A549 (cell line): ENCODE measurements around the gene DIPK1B. TPM values are rescaled to one million over a fixed set of nuclear protein-coding genes. Genes with fewer than 3 reads are reported as not detected.

ENCODE experiments used
- ATAC-seq, 2 experiments: fragments of 200-7000 bp in 1 of 2; fragments of >200 bp in 1 of 2; cut with Nextera tagmentation in 1 of 2; cut with Tn5 transposase in 1 of 2; 3 replicates each; pipeline versions ENCODE4 v1.8.0 to v1.9.1; 2018 to 2020; ENCODE audit warnings: mild to moderate bottlenecking in 1 of 2, moderate library complexity in 1 of 2
- CTCF ChIA-PET: fragments of 300-600 bp; sonication (Branson Sonifier 250); formaldehyde crosslinking; extraction: SDS; loops from one replicate; lab custom pipeline; 2021; ENCODE audit warnings: antibody characterized with exemption, inconsistent platforms; lab: Yijun Ruan, JAX
- POLR2A ChIA-PET: fragments of 350-600 bp; formaldehyde crosslinking; extraction: SDS; loops from one replicate; lab custom pipeline; 2021; ENCODE audit warnings: antibody characterized with exemption, inconsistent platforms; lab: Yijun Ruan, JAX
- DNase-seq, 2 experiments: peaks; one replicate each; pipeline versions ENCODE4 v3.0.0 to v3.0.0-alpha.2; 2011 to 2016; ENCODE audit warnings: low read depth in 1 of 2, low spot score in 1 of 2
- FAIRE-seq: peaks from 2 replicates; lab custom pipeline; 2011; peaks lifted over from hg19 to GRCh38; lab: Jason Lieb, UNC
- H3K27ac ChIP-seq, 2 experiments: fragments of >200 bp; sonication (Bioruptor Twin); formaldehyde crosslinking; 3 replicates each; pipeline ENCODE4 v1.5.1; 2016 to 2017
- H3K4me1 ChIP-seq: fragments of >200 bp; sonication (Bioruptor Twin); formaldehyde crosslinking; 3 replicates; pipeline ENCODE4 v1.6.1; 2016
- H3K4me2 ChIP-seq: fragments of >200 bp; sonication (Bioruptor Twin); formaldehyde crosslinking; 3 replicates; pipeline ENCODE4 v1.6.1; 2016
- H3K4me3 ChIP-seq: fragments of >200 bp; sonication (Bioruptor Twin); formaldehyde crosslinking; 3 replicates; pipeline ENCODE4 v1.5.1; 2016
- H3K9me3 ChIP-seq: fragments of >200 bp; sonication (Bioruptor Twin); formaldehyde crosslinking; 3 replicates; pipeline ENCODE4 v1.6.1; 2016
- CEBPB ChIP-seq, 2 experiments: fragments of >200 bp in 1 of 2; sonication (Bioruptor Twin) in 1 of 2; formaldehyde crosslinking in 1 of 2; IDR thresholded peaks; 2 replicates each; pipeline ENCODE4 v1.6.1; 2012 to 2016
- CHD4 ChIP-seq: fragments of 200-600 bp; sonication (generic); IDR thresholded peaks from 2 replicates; pipeline ENCODE4 v1.6.1; 2016; ENCODE audit warnings: antibody characterized with exemption, mild to moderate bottlenecking, borderline replicate concordance
- EHF ChIP-seq: fragments of 250-450 bp; sonication (Bioruptor Pico); IDR thresholded peaks from 2 replicates; pipeline ENCODE4 v1.5.0; 2020; ENCODE audit warnings: mild to moderate bottlenecking
- ELK1 ChIP-seq: fragments of 150-350 bp; IDR thresholded peaks from 2 replicates; pipeline ENCODE4 v1.6.1; 2014; ENCODE audit warnings: low read depth, mild to moderate bottlenecking, low read length
- FOSB ChIP-seq: fragments of 250-450 bp; sonication (Bioruptor Pico); IDR thresholded peaks from 2 replicates; pipeline ENCODE4 v1.5.0; 2020; ENCODE audit warnings: mild to moderate bottlenecking, moderate library complexity
- GATA3 ChIP-seq: IDR thresholded peaks from 2 replicates; pipeline ENCODE4 v1.6.1; 2012; ENCODE audit warnings: borderline replicate concordance
- HMGXB4 ChIP-seq: fragments of 250-450 bp; sonication (Bioruptor Pico); IDR thresholded peaks from 2 replicates; pipeline ENCODE4 v1.5.0; 2021; ENCODE audit warnings: mild to moderate bottlenecking, moderate library complexity, borderline replicate concordance
- HOXB13 ChIP-seq: fragments of 250-450 bp; sonication (Bioruptor Pico); IDR thresholded peaks from 2 replicates; pipeline ENCODE4 v1.5.0; 2020; ENCODE audit warnings: low read depth, mild to moderate bottlenecking, moderate library complexity
- HOXB5 ChIP-seq: fragments of 250-450 bp; sonication (Bioruptor Pico); IDR thresholded peaks from 2 replicates; pipeline ENCODE4 v1.5.0; 2020; ENCODE audit warnings: mild to moderate bottlenecking, moderate library complexity
- JUN ChIP-seq, 2 experiments: fragments of >200 bp; sonication (Bioruptor Twin); formaldehyde crosslinking; IDR thresholded peaks; 2 replicates in 1 of 2; 3 replicates in 1 of 2; pipeline ENCODE4 v1.6.1; 2016 to 2017
- JUNB ChIP-seq: fragments of >200 bp; sonication (Bioruptor Twin); formaldehyde crosslinking; IDR thresholded peaks from 2 replicates; pipeline ENCODE4 v1.6.1; 2016
- KDM1A ChIP-seq: fragments of 200-600 bp; sonication (generic); IDR thresholded peaks from 2 replicates; pipeline ENCODE4 v1.6.1; 2016; ENCODE audit warnings: low read depth, mild to moderate bottlenecking
- MAZ ChIP-seq: fragments of 150-350 bp; IDR thresholded peaks from 2 replicates; pipeline ENCODE4 v1.6.1; 2014; ENCODE audit warnings: antibody characterized with exemption, low read depth, low read length, borderline replicate concordance
- NPAS2 ChIP-seq: fragments of 250-450 bp; sonication (Bioruptor Pico); IDR thresholded peaks from 2 replicates; pipeline ENCODE4 v1.8.0; 2022; ENCODE audit warnings: mild to moderate bottlenecking, moderate library complexity, borderline replicate concordance
- NR3C1 ChIP-seq: fragments of >200 bp; sonication (Bioruptor Twin); formaldehyde crosslinking; IDR thresholded peaks from 3 replicates; pipeline ENCODE4 v1.6.1; 2017
- PBX3 ChIP-seq: IDR thresholded peaks from 2 replicates; pipeline ENCODE4 v1.6.1; 2012
- PHF8 ChIP-seq: fragments of 200-600 bp; sonication (generic); IDR thresholded peaks from 2 replicates; pipeline ENCODE4 v1.6.1; 2016; ENCODE audit warnings: low read depth, mild to moderate bottlenecking, antibody characterized with exemption, moderate library complexity, borderline replicate concordance
- POLR2A ChIP-seq: IDR thresholded peaks from 2 replicates; pipeline ENCODE4 v1.6.1; 2012; ENCODE audit warnings: mild to moderate bottlenecking, low read length
- POLR2AphosphoS2 ChIP-seq: conservative IDR thresholded peaks from 2 replicates; pipeline ENCODE4 v1.6.1; 2012; ENCODE audit warnings: low read length, improper control_type of control experiment, inconsistent platforms
- RAD21 ChIP-seq, 2 experiments: fragments of >200 bp in 1 of 2; sonication (Bioruptor Twin) in 1 of 2; formaldehyde crosslinking in 1 of 2; IDR thresholded peaks in 1 of 2; conservative IDR thresholded peaks in 1 of 2; 2 replicates in 1 of 2; 3 replicates in 1 of 2; pipeline ENCODE4 v1.6.1; 2012 to 2018; ENCODE audit warnings: inconsistent platforms in 1 of 2
- RCOR1 ChIP-seq: fragments of 150-350 bp; IDR thresholded peaks from 2 replicates; pipeline ENCODE4 v1.6.1; 2014; ENCODE audit warnings: antibody characterized with exemption, low read length, low read depth
- RFX5 ChIP-seq: fragments of 450-650 bp; IDR thresholded peaks from 2 replicates; pipeline ENCODE4 v1.7.1; 2014; ENCODE audit warnings: antibody characterized with exemption, mild to moderate bottlenecking, moderate library complexity
- SMC3 ChIP-seq: fragments of >200 bp; sonication (Bioruptor Twin); formaldehyde crosslinking; IDR thresholded peaks from 3 replicates; pipeline ENCODE4 v1.6.1; 2018; ENCODE audit warnings: inconsistent platforms
- SREBF2 ChIP-seq: fragments of 450-650 bp; IDR thresholded peaks from 2 replicates; pipeline ENCODE4 v1.6.1; 2014; ENCODE audit warnings: mild to moderate bottlenecking, moderate library complexity
- USF2 ChIP-seq: fragments of 450-650 bp; IDR thresholded peaks from 2 replicates; pipeline ENCODE4 v1.6.1; 2014; ENCODE audit warnings: antibody characterized with exemption
- ZC3H11A ChIP-seq: fragments of 450-650 bp; IDR thresholded peaks from 2 replicates; pipeline ENCODE4 v1.6.1; 2014; ENCODE audit warnings: antibody characterized with exemption, mild to moderate bottlenecking
- ZNF302 ChIP-seq: fragments of 250-450 bp; sonication (Bioruptor Pico); IDR thresholded peaks from 2 replicates; pipeline ENCODE4 v1.9.0; 2021; ENCODE audit warnings: inconsistent platforms, mild to moderate bottlenecking, moderate library complexity
- ZSCAN20 ChIP-seq: fragments of 250-450 bp; sonication (Bioruptor Pico); IDR thresholded peaks from 2 replicates; pipeline ENCODE4 v1.8.0; 2022; ENCODE audit warnings: mild to moderate bottlenecking, moderate library complexity
- WGBS: methylation state at CpG from one replicate; pipeline ENCODE4 v1.1.6; 2017; ENCODE audit errors: missing lambda C conversion rate; 5-methylcytosine and 5-hydroxymethylcytosine counted together
- polyA plus RNA-seq, 4 experiments: library from polyadenylated mRNA; depleted of rRNA in 3 of 4; stranded (reverse); fragments of >200 nt; fragmentation: RNase III in 1 of 4; extraction: RNeasy Plus Mini Kit Qiagen cat#74134 plus additional on column Dnase treatment in 1 of 4; gene quantifications; 2 replicates in 3 of 4; 3 replicates in 1 of 4; pipeline ENCODE4 v1.2.3, GENCODE V29; 2011 to 2017

The DIPK1B gene
- polyA plus RNA-seq, 2 of the 4 experiments (the other 2 are of a cell fraction), result 6.7 TPM

DNA sequence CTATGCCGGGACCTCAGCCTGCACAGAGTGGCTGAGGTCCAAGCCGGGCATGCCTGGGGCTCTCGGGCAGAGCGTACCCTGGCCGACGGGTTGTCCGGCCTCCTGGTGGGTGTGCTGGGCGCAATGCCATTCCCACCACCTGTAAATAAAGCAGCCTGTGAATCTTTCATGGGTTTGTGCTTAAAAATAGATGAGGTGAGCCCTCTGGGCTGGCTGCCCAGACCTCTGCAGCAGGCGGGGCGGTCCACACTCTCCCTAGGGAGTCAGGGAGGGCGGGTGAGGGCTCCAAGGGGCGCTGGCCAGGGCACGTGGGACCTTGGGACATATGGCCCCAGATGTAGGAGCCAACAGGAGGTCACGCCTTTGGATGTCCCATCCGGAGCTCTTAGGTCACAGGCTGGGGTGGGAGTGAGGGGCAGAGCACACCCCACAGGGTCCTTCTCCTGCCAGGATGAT, 21.5 kb upstream of the DIPK1B start:
- no peak for FAIRE-seq
- Histone ChIP-seq H3K27ac (peak overlapping the region in 1 of 2 experiments; percentile 87; a peak in 3 of 6 replicates), H3K4me1 (peaks cover 64% of the 10 kb centered on the region), H3K9me3 (no peaks in the 10 kb centered on the region), H3K4me2 (no peak overlapping the region), H3K4me3 (no peak overlapping the region)
- ATAC-seq, result no peak
- TF ChIP-seq HMGXB4 (CRISPR knock-in tag), result no peak
- no peak for TF ChIP-seq ELK1
- no peak for TF ChIP-seq EHF (CRISPR knock-in tag)
- TF ChIP-seq POLR2A, result no peak
- TF ChIP-seq FOSB, result no peak
- no peak for TF ChIP-seq SMC3
- TF ChIP-seq RCOR1, result no peak
- no peak for TF ChIP-seq ZSCAN20
- TF ChIP-seq SREBF2, result no peak
- no peak for TF ChIP-seq HOXB5 (CRISPR knock-in tag)
- TF ChIP-seq POLR2AphosphoS2, result no peak
- TF ChIP-seq USF2, result no peak
- no peak for TF ChIP-seq PBX3
- no peak for TF ChIP-seq NPAS2 (CRISPR knock-in tag)
- no peak for TF ChIP-seq ZC3H11A
- ChIA-PET CTCF (interaction anchor here (1.0 to 13.4 kb wide), 5 partner anchors 9 to 206 kb away, joined by 3 to 186 read pairs (median 4); no protein-coding TSS in a partner anchor), POLR2A (no interaction called here)
- no peak for DNase-seq
- no CpG with 5 or more reads among the region's 15 CpGs for WGBS

- TF ChIP-seq CEBPB (IDR thresholded peaks at IDR 0.05) (no peak), MAZ (no peak), ZNF302 (CRISPR knock-in tag) (no peak), KDM1A (no peak), NR3C1 (no peak), ELK1 (no peak), GATA3 (no peak), RFX5 (no peak), RAD21 (conservative IDR thresholded peaks at IDR 0.05 in 1 of 2, IDR thresholded peaks at IDR 0.05 in 1 of 2) (no peak), HMGXB4 (CRISPR knock-in tag) (no peak), PHF8 (no peak), HOXB13 (CRISPR knock-in tag) (no peak), JUNB (no peak), CHD4 (no peak), JUN (IDR thresholded peaks at IDR 0.05) (no peak)
- Histone ChIP-seq H3K4me3 (no peak overlapping the region), H3K27ac (peak overlapping the region in 1 of 2 experiments; percentile 87; a peak in 3 of 6 replicates), H3K4me1 (peaks cover 66% of the 10 kb centered on the region), H3K9me3 (no peaks in the 10 kb centered on the region), H3K4me2 (no peak overlapping the region)
- no peak for ATAC-seq
- ChIA-PET CTCF (interaction anchor here (1.0 to 13.4 kb wide), 4 partner anchors 10 to 206 kb away, joined by 3 to 186 read pairs (median 18); no protein-coding TSS in a partner anchor), POLR2A (no interaction called here)
- no peak for DNase-seq
- FAIRE-seq, result no peak
- WGBS, result 90% methylated on average over 18 of the region's 29 CpGs
Observed at GRCh38 chr9:136691316-136692184, 20.8 kb upstream of the DIPK1B start.
